GM12892 (cell line): ENCODE data around the gene PRRC2B.

Source experiments
- POLR2A ChIP-seq: IDR thresholded peaks from 2 replicates; pipeline ENCODE4 v1.6.1; 2011; ENCODE audit warnings: low read depth, low read length, control low read depth
- POLR2AphosphoS5 ChIP-seq: IDR thresholded peaks from 2 replicates; pipeline ENCODE4 v1.6.1; 2011; ENCODE audit warnings: low read depth, low read length, control low read depth
- TAF1 ChIP-seq: IDR thresholded peaks from 2 replicates; pipeline ENCODE4 v1.6.1; 2011; ENCODE audit warnings: low read depth, mild to moderate bottlenecking, control low read depth, low read length, borderline replicate concordance

GRCh38 chr9:131480258-131480657 is 86.4 kb downstream of the PRRC2B start:
- TF ChIP-seq POLR2A (no peak), POLR2AphosphoS5 (no peak), TAF1 (no peak)
